NCI-H1694 (cell line): Measurements from ENCODE around the gene TSPAN16.
A peak's percentile ranks its signal among the peaks of the same experiment; 100 is the strongest.

Experiments
- DNase-seq: peaks from one replicate; lab custom pipeline; 2025; lab: John Stamatoyannopoulos, UW

The TSPAN16 gene

GRCh38 chr19:11268783-11269267 lies 27.1 kb upstream of the TSPAN16 start:
- no peak for DNase-seq

- no peak for DNase-seq
Observed at GRCh38 chr19:11269408-11269807, 26.6 kb upstream of the TSPAN16 start.

GRCh38 chr19:11273296-11273695 lies 22.7 kb upstream of the TSPAN16 start:
- no peak for DNase-seq

- DNase-seq = no peak
Observed at GRCh38 chr19:11273989-11274388, 22.0 kb upstream of the TSPAN16 start.

GRCh38 chr19:11274533-11275086 lies 21.4 kb upstream of the TSPAN16 start:
- no peak for DNase-seq

GRCh38 chr19:11278670-11279069 lies 17.3 kb upstream of the TSPAN16 start:
- DNase-seq = no peak

GRCh38 chr19:11279505-11280236 lies 16.3 kb upstream of the TSPAN16 start:
- no peak for DNase-seq

- no peak for DNase-seq
Observed at GRCh38 chr19:11281356-11282049, 14.5 kb upstream of the TSPAN16 start.

- no peak for DNase-seq
Observed at GRCh38 chr19:11284515-11284914, 11.4 kb upstream of the TSPAN16 start.

GRCh38 chr19:11286312-11286974 lies 9.5 kb upstream of the TSPAN16 start:
- no peak for DNase-seq

GRCh38 chr19:11288349-11288748 lies 7.6 kb upstream of the TSPAN16 start:
- no peak for DNase-seq

GRCh38 chr19:11290256-11290655 lies 5.7 kb upstream of the TSPAN16 start:
- DNase-seq = no peak

- DNase-seq = no peak
Observed at GRCh38 chr19:11291415-11291814, 4.5 kb upstream of the TSPAN16 start.

GRCh38 chr19:11291991-11292390 lies 4.0 kb upstream of the TSPAN16 start:
- no peak for DNase-seq

GRCh38 chr19:11293433-11294389 lies 2.2 kb upstream of the TSPAN16 start:
- peak; percentile 55 for DNase-seq

GRCh38 chr19:11295180-11295579 lies 780 bp upstream of the TSPAN16 start:
- no peak for DNase-seq

- no peak for DNase-seq
Observed at GRCh38 chr19:11296264-11296663, 304 bp downstream of the TSPAN16 start.

- no peak for DNase-seq
Observed at GRCh38 chr19:11299946-11300810, 4.2 kb downstream of the TSPAN16 start.

- DNase-seq = no peak
Observed at GRCh38 chr19:11300811-11301120, 4.8 kb downstream of the TSPAN16 start.

GRCh38 chr19:11304936-11305335 lies 9.0 kb downstream of the TSPAN16 start:
- DNase-seq = no peak

- DNase-seq = no peak
Observed at GRCh38 chr19:11306337-11306736, 10.4 kb downstream of the TSPAN16 start.
